Activated CD8-positive, alpha-beta memory T cell treated with anti-CD3 and anti-CD28 coated beads, Interleukin-2, amount 50 U/mL, for 1 hour (primary cell): ENCODE measurements around the gene CORO2A.
"Not testable (repeated sequence)": the region's sequence is repeated elsewhere in the genome, so short reads cannot be mapped to it uniquely, and the experiment has no call there.

Experiments used
- DNase-seq: peaks from one replicate; pipeline ENCODE4 v3.0.0-alpha.2; 2020; ENCODE audit errors: extremely low read depth

Gene CORO2A

GRCh38 chr9:98142182-98142907 is 50.1 kb downstream of the CORO2A start:
- DNase-seq: no peak

GRCh38 chr9:98140503-98140902 is 51.9 kb downstream of the CORO2A start:
- no peak for DNase-seq

- DNase-seq: no peak
These were observed 55.9 kb downstream of the CORO2A start for GRCh38 chr9:98136489-98136888.

GRCh38 chr9:98135938-98136337 is 56.5 kb downstream of the CORO2A start:
- DNase-seq: no peak

- no peak for DNase-seq
These were observed 56.9 kb downstream of the CORO2A start for GRCh38 chr9:98135558-98135934.

- no peak for DNase-seq
These were observed 57.5 kb downstream of the CORO2A start for GRCh38 chr9:98134702-98135557.

GRCh38 chr9:98132806-98133631 is 59.4 kb downstream of the CORO2A start:
- DNase-seq: no peak

GRCh38 chr9:98132158-98132557 is 60.3 kb downstream of the CORO2A start:
- no peak for DNase-seq

- no peak for DNase-seq
These were observed 61.7 kb downstream of the CORO2A start for GRCh38 chr9:98130576-98131228.

- not testable (repeated sequence) for DNase-seq
These were observed 62.4 kb downstream of the CORO2A start for GRCh38 chr9:98130060-98130459.

GRCh38 chr9:98129451-98129881 is 63.0 kb downstream of the CORO2A start:
- no peak for DNase-seq

GRCh38 chr9:98128316-98128715 is 64.1 kb downstream of the CORO2A start:
- no peak for DNase-seq

GRCh38 chr9:98127226-98127625 is 65.2 kb downstream of the CORO2A start:
- no peak for DNase-seq

- DNase-seq: no peak
These were observed 67.6 kb downstream of the CORO2A start for GRCh38 chr9:98124637-98125426.

GRCh38 chr9:98124091-98124490 is 68.3 kb downstream of the CORO2A start:
- DNase-seq: not testable (repeated sequence)

GRCh38 chr9:98121058-98121457 is 71.4 kb downstream of the CORO2A start:
- DNase-seq: no peak

- DNase-seq: no peak
These were observed 72.0 kb downstream of the CORO2A start for GRCh38 chr9:98120476-98120875.

GRCh38 chr9:98118640-98119601 is 73.5 kb downstream of the CORO2A start, which contains the start of gene TRIM14:
Gene TRIM14 (minus strand): TSS chr9:98119222. CDS start chr9:98119188, 34 bp downstream.
- no peak for DNase-seq

- DNase-seq: peak; percentile 25
These were observed 74.3 kb downstream of the CORO2A start for GRCh38 chr9:98117984-98118639.
